Gastrocnemius medialis (tissue), 4 donors: ENCODE results near the gene ARHGAP33. TPM values are rescaled to one million over a fixed set of nuclear protein-coding genes. Genes with fewer than 3 reads are reported as not detected.

Experiments
- ATAC-seq, 2 donors: fragments of 150-250 bp; one replicate each; pipeline ENCODE4 v1.9.1; 2016
- DNase-seq, 2 donors: peaks; one replicate each; pipeline ENCODE4 v3.0.0-alpha.2; 2019
- H3K27ac ChIP-seq, 4 donors: fragments of 200-600 bp; sonication (generic); 1 replicate in 1 of 4; 2 replicates in 3 of 4; pipeline ENCODE4 v1.5.1; 2016 to 2018; ENCODE audit warnings: mild to moderate bottlenecking in 2 of 4, moderate library complexity in 1 of 4
- H3K27me3 ChIP-seq, 3 donors: fragments of 200-600 bp; sonication (generic) in 2 of 3; 1 replicate in 1 of 3; 2 replicates in 2 of 3; pipeline versions ENCODE4 v1.5.1 to v1.6.0; 2016 to 2019; ENCODE audit warnings: mild to moderate bottlenecking in 1 of 3, moderate library complexity in 1 of 3
- H3K36me3 ChIP-seq, 2 donors: fragments of 200-600 bp; sonication (generic) in 1 of 2; one replicate each; pipeline ENCODE4 v1.5.1; 2017 to 2018
- H3K4me1 ChIP-seq, 2 donors: fragments of 200-600 bp; sonication (generic) in 1 of 2; one replicate each; pipeline ENCODE4 v1.5.1; 2016 to 2017; ENCODE audit warnings: mild to moderate bottlenecking in 2 of 2
- H3K4me3 ChIP-seq, 4 donors: fragments of 200-600 bp; sonication (generic) in 3 of 4; 1 replicate in 1 of 4; 2 replicates in 3 of 4; pipeline ENCODE4 v1.5.1; 2016 to 2019; ENCODE audit warnings: mild to moderate bottlenecking in 2 of 4
- H3K9me3 ChIP-seq, 3 donors: fragments of 200-600 bp; sonication (generic) in 2 of 3; 1 replicate in 1 of 3; 2 replicates in 2 of 3; pipeline ENCODE4 v1.5.1; 2016 to 2019
- POLR2A ChIP-seq, 2 donors: fragments of 450-650 bp; IDR thresholded peaks; one replicate each; pipeline ENCODE4 v1.6.1; 2017; ENCODE audit warnings: antibody characterized with exemption in 2 of 2, mild to moderate bottlenecking in 2 of 2, moderate library complexity in 2 of 2
- in situ Hi-C, 4 donors: fragments of 200-750 bp; cut with MboI; loops; one replicate each; pipeline versions ENCODE4 v1.15.0 to v1.8.0; 2017; ENCODE audit warnings: low sequenced_read_pairs in 4 of 4
- intact Hi-C: fragments of 100-400 bp; cut with DNase I; formaldehyde crosslinking; loops from one replicate; pipeline ENCODE4 v1.15.1; 2023; ENCODE audit warnings: low total_unique reads
- total RNA-seq, 4 donors: library from RNA; depleted of rRNA; stranded (reverse); fragments of >200 nt; gene quantifications; one replicate each; pipeline versions ENCODE4 v1.1.0 to v1.2.3, GENCODE V29; 2016
- TF ChIP-seq, protein P1 (sequence below), 5 experiments: fragments of 450-650 bp in 3 of 5; fragments of 200-600 bp in 2 of 5; sonication (generic) in 2 of 5; IDR thresholded peaks in 4 of 5; conservative IDR thresholded peaks in 1 of 5; 1 replicate in 4 of 5; 2 replicates in 1 of 5; pipeline ENCODE4 v1.5.1; 2016 to 2019; ENCODE audit warnings: antibody characterized with exemption in 5 of 5, mild to moderate bottlenecking in 3 of 5, moderate library complexity in 3 of 5

ARHGAP33 gene
- total RNA-seq, 4 donors from 2014 or later = 0.22 to 4.7 (median 2.2) TPM

DNA sequence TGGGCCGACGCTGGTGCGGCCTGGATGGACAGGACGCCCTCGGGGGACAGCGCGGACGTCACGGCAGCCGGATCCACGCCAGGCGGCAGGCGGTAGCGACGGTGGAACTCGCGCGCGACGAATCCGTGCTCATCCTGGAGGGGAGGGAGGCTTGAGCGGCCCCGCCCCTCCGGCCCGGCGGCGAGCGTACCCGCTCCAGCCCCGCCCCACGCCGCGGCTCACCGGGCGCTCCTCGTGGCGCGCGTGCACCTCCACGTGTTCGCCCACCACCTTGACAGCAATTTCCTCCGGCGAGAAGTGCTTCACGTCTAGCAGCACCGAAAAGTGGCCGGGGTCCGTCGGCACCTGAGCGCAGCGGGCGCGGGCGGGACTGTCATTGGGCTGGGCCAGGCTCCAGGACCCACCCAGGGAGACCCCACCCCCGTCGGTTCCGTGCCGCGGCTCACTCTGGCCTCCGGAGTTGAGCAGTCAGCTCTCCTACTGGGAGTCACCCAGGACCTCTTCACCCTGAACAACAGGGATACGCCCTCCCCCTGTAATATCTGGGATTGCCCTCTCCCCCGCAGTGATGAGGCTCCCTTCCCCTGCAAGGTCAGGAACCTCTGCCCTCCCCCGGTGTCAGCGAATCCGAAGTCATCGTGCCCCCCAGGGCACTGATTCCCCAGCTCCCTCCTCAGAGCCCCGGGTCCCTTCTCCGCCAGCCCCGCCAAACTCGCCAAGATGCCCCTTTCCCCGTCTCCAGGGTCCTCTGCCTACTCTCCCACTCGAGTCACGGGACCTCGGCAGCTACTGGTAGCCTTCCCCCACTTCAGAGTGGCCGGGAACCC, 19.6 kb upstream of the ARHGAP33 start:
- H3K27me3 ChIP-seq = no peaks in the 10 kb centered on the region
- DNase-seq (peak; percentile 81 to 91), ATAC-seq (peak; percentile 40 to 43)
- in situ Hi-C loops = loop anchor here in 1 of 4 donors (25.0 kb wide), 1 partner anchor 382 kb away; the partner anchor contains the start of gene CAPNS1
- intact Hi-C loops = loop anchor here (1.0 to 10.0 kb wide), 6 partner anchors 38 to 713 kb away; partner anchors contain the start of genes COX6B1, COX7A1, HPN and USF2
- TF ChIP-seq, protein P1, sequence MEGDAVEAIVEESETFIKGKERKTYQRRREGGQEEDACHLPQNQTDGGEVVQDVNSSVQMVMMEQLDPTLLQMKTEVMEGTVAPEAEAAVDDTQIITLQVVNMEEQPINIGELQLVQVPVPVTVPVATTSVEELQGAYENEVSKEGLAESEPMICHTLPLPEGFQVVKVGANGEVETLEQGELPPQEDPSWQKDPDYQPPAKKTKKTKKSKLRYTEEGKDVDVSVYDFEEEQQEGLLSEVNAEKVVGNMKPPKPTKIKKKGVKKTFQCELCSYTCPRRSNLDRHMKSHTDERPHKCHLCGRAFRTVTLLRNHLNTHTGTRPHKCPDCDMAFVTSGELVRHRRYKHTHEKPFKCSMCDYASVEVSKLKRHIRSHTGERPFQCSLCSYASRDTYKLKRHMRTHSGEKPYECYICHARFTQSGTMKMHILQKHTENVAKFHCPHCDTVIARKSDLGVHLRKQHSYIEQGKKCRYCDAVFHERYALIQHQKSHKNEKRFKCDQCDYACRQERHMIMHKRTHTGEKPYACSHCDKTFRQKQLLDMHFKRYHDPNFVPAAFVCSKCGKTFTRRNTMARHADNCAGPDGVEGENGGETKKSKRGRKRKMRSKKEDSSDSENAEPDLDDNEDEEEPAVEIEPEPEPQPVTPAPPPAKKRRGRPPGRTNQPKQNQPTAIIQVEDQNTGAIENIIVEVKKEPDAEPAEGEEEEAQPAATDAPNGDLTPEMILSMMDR (IDR thresholded peaks at IDR 0.05 in 4 of 5, conservative IDR thresholded peaks at IDR 0.05 in 1 of 5) = no peak
- peak; percentile 76 to 79 for TF ChIP-seq POLR2A (IDR thresholded peaks at IDR 0.05)
- H3K4me3 ChIP-seq = peak overlapping the region; percentile 57 to 84 (median 74)
- peaks cover 23 to 43% of the 10 kb centered on the region in 2 donors for H3K4me1 ChIP-seq
- H3K27ac ChIP-seq = peak overlapping the region; percentile 89 to 97 (median 95)
- H3K36me3 ChIP-seq = peaks cover 0 to 16% of the 10 kb centered on the region in 2 donors
- H3K9me3 ChIP-seq = no peaks in the 10 kb centered on the region

DNA sequence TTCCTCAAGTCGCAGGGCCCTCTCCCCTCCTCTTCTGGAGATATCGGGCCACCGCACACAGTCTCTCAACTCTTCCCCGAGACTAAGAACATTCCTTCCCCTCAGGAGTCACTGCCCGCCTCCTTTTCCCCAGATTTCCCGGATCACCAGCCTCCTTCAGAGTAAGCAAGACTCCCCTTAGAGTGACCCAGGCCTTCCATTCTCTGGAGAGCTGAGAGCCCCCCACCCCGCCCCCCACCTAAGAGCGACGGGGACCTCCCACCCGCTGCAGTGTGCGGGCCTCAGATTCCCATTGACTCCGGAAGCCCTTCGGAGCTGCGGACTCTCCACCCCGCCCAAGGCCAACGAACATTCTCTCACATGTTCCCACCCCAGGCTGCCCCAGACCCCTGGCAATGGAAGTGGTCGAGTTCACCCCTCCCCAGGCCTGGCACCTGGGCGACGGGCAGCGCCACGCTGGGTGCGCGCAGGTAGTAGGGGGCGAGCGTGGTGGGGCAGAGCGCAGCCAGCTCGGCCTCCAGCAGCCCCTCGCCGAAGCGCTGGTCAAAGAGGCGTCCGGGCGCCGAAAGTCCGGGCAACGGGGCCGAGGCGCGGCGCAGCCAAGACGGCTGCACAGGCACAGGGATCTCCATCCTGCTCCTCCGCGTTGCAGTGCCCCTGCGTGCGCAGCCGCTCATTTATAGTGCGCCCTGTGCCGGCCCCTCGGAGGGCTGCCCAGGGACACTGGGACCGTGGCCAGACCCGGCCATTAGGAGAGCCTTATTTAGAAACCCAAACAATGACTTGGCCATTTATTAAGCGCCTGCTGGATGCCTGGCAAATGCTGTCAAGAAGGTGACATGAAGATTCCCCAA, 18.8 kb upstream of the ARHGAP33 start, which contains the start of gene HSPB6:
HSPB6 (minus strand) TSS at position 653 of the 854 bp plus-strand sequence; CDS start at position 632, 21 bp downstream.
- peak; percentile 64 to 77 for TF ChIP-seq POLR2A (IDR thresholded peaks at IDR 0.05)
- TF ChIP-seq, protein P1 (IDR thresholded peaks at IDR 0.05 in 4 of 5, conservative IDR thresholded peaks at IDR 0.05 in 1 of 5) = no peak
- H3K4me3 ChIP-seq = peak within 1 kb of the TSS; percentile 57 to 84 (median 74)
- in situ Hi-C loops = loop anchor here in 1 of 4 donors (25.0 kb wide), 1 partner anchor 381 kb away; the partner anchor contains the start of gene CAPNS1
- peaks cover 28 to 43% of the 10 kb centered on the region in 2 donors for H3K4me1 ChIP-seq
- no peaks in the 10 kb centered on the region for H3K27me3 ChIP-seq
- DNase-seq (peak in 1 of 2 donors; percentile 74), ATAC-seq (peak; percentile 3 to 15)
- intact Hi-C loops = loop anchor here (5.0 to 10.0 kb wide), 5 partner anchors 109 to 714 kb away; partner anchors contain the start of genes COX6B1, COX7A1, HPN and USF2
- H3K27ac ChIP-seq = peak within 1 kb of the TSS; percentile 89 to 97 (median 95)
- peaks cover 0 to 12% of the 10 kb centered on the region in 2 donors for H3K36me3 ChIP-seq
- no peaks in the 10 kb centered on the region for H3K9me3 ChIP-seq

DNA sequence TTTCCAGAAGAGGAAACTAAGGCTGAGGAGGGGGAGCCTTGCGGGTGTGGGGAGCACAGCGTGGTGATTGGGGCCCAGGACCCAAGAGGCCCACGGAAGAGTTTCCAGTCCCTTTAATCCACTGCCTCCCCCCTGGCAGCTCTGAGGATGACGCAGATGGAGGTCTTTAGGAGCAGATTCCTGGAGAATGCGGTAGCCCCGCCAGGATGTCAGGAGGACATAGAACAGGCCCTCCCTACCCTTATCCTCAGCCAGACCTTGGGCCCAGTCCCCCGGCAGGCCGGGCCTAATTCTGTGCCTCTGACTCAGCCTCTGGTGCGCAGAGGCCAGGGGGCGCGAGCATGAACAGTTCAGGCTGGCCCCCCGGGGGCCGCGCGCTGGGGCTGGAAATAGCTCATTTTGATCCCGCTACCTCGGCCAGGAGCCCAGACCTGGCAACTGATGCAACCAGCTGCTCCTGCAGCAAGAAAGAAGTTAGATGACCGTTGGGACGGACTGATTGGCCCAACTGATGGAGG, 18.1 kb upstream of the ARHGAP33 start:
- Histone ChIP-seq H3K36me3 (peaks cover 0 to 9% of the 10 kb centered on the region in 2 donors), H3K4me3 (peak overlapping the region; percentile 57 to 84 (median 74))
- intact Hi-C loops = loop anchor here (5.0 to 10.0 kb wide), 5 partner anchors 110 to 715 kb away; partner anchors contain the start of genes COX6B1, COX7A1, HPN and USF2

More for the DNA sequence above, 18.1 kb upstream of the ARHGAP33 start:
- in situ Hi-C loops = loop anchor here in 1 of 4 donors (25.0 kb wide), 1 partner anchor 380 kb away; the partner anchor contains the start of gene CAPNS1
- peak; percentile 47 to 55 for ATAC-seq
- Histone ChIP-seq H3K27me3 (no peaks in the 10 kb centered on the region), H3K27ac (peak overlapping the region; percentile 89 to 97 (median 95)), H3K4me1 (peaks cover 28 to 43% of the 10 kb centered on the region in 2 donors), H3K9me3 (no peaks in the 10 kb centered on the region)
- TF ChIP-seq POLR2A (IDR thresholded peaks at IDR 0.05) = peak; percentile 7 to 59
- TF ChIP-seq, protein P1 (IDR thresholded peaks at IDR 0.05 in 4 of 5, conservative IDR thresholded peaks at IDR 0.05 in 1 of 5) = no peak
- peak; percentile 66 to 91 for DNase-seq
